Inferior parietal cortex (tissue), 1 donor: ENCODE data around the gene C21orf58.

ENCODE experiments used
- DNase-seq: peaks from one replicate; pipeline ENCODE4 v3.0.0-alpha.2; 2016; ENCODE audit errors: extremely low spot score

Gene C21orf58

GRCh38 chr21:46295996-46296752 lies 27.5 kb downstream of the C21orf58 start:
- no peak for DNase-seq

GRCh38 chr21:46295177-46295770 lies 28.4 kb downstream of the C21orf58 start:
- DNase-seq = no peak

GRCh38 chr21:46294647-46295176 lies 29.0 kb downstream of the C21orf58 start:
- DNase-seq = peak; percentile 2

GRCh38 chr21:46291561-46291960 lies 32.1 kb downstream of the C21orf58 start:
- DNase-seq = no peak

GRCh38 chr21:46289655-46290179 lies 34.0 kb downstream of the C21orf58 start:
- no peak for DNase-seq

GRCh38 chr21:46287541-46287940 lies 36.1 kb downstream of the C21orf58 start:
- no peak for DNase-seq

GRCh38 chr21:46286648-46287002 lies 37.0 kb downstream of the C21orf58 start:
- peak; percentile 55 for DNase-seq

- DNase-seq = peak; percentile 90
Observed at GRCh38 chr21:46285761-46286647, 37.7 kb downstream of the C21orf58 start, which contains the start of gene YBEY. Gene YBEY (plus strand): TSS chr21:46286342. CDS start chr21:46286914, 572 bp downstream.

- DNase-seq = no peak
Observed at GRCh38 chr21:46285206-46285661, 38.4 kb downstream of the C21orf58 start, which contains the start of gene MCM3AP. Gene MCM3AP (minus strand): TSS chr21:46285611. CDS start chr21:46285286, 325 bp downstream.

- DNase-seq = no peak
Observed at GRCh38 chr21:46284733-46285132, 38.9 kb downstream of the C21orf58 start.

GRCh38 chr21:46284077-46284644 lies 39.5 kb downstream of the C21orf58 start:
- DNase-seq = no peak

- no peak for DNase-seq
Observed at GRCh38 chr21:46274797-46275390, 48.8 kb downstream of the C21orf58 start.

GRCh38 chr21:46273341-46273740 lies 50.3 kb downstream of the C21orf58 start:
- DNase-seq = no peak

- DNase-seq = no peak
Observed at GRCh38 chr21:46269466-46269865, 54.2 kb downstream of the C21orf58 start.

- no peak for DNase-seq
Observed at GRCh38 chr21:46268371-46268770, 55.3 kb downstream of the C21orf58 start.

GRCh38 chr21:46266946-46267345 lies 56.7 kb downstream of the C21orf58 start:
- no peak for DNase-seq

- no peak for DNase-seq
Observed at GRCh38 chr21:46265736-46266525, 57.7 kb downstream of the C21orf58 start.

- no peak for DNase-seq
Observed at GRCh38 chr21:46264690-46265144, 59.0 kb downstream of the C21orf58 start.

- DNase-seq = no peak
Observed at GRCh38 chr21:46264046-46264689, 59.5 kb downstream of the C21orf58 start.
